HG03060 (cell line): ENCODE data around the gene IGF2.

ENCODE experiments used
- ATAC-seq: cut with Tn5 transposase; IDR thresholded peaks from one replicate; pipeline ENCODE4 v1.9.1; 2021; ENCODE audit warnings: low read depth, moderate number of reproducible peaks; ENCODE audit not compliant: unreplicated experiment

Gene IGF2

DNA sequence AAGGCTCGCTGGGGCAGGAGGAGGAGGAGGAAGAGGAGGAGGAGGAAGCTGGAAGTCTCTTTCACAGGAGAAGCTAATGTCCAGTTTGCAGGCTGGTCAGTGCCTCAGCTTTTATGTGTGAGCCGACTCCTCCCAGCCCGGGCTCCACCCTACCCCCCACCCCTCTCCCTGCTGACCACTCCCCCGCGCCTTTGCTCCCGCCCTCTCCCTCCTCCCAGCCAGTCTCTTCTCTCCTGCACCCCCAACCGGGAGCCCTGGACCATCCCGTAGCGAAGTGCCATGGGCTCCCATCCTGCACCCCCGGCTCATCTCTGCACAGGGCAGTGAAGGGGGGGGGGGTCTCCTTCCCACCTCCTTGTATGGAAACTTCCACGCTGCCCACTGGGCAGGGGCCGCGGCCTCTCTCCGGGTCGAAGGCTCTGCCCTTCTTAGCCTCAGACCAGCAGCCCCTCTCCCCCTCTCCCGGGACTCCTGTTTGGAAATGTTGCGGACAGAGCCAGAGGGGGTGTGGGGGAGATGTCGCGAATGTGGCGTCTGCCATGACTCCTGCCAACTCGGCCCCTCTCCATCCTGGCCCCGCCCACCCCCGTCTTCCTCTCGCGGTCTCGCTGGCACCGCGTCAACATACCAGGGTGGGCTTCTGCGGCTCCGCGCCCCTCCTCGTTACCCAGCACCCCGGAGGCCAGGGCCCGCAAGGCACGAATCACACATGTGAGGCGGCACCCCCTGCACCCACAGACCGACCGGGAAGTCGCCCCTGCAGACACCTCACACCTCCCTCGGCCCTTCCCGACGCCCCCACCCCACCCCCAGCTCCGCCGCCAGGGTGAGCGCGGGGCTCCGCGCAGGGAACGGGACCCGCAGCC, 1.8 kb downstream of the IGF2 start:
- no peak for ATAC-seq

DNA sequence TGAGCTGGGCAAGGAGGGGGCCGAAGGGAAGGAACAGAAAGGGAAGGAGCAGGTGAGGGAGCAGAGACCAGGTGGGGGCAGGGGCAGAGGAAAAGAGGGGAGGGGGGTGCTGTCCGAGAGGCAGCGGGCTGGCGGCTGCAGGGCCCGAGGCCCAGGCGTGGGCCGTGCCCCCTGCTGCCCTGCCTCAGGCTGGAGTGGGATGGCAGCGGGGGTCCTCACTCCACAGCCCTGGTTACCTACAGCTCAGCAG, 2.3 kb downstream of the IGF2 start:
- no peak for ATAC-seq

- ATAC-seq = no peak
Observed at GRCh38 chr11:2136209-2136951, 2.8 kb downstream of the IGF2 start.

DNA sequence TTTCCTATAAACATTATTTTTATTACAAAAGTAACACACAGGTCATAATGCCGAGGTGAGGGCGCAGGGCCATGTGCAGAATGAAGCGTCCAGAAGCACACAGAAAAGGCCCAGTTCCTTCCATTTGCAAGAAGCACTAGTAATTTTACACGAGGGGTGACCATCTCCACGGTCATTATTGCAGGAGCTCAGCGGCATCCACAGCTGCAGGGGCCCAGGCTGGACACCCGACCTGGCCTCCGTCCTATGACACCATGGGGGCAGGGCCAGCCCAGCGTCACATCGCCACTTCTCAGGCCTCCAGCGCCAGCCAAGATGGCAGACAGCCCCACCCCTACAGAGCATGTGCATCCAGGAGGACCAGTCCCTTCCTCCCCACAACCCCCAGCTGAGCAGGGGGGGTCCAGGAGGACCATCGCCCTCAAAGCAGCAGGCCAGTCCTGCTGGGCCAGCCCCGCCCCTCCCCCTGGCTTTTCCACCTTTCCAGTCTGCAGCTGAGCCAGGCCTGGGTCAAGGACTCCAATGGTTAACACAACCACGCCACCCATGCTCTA, 3.5 kb downstream of the IGF2 start:
- ATAC-seq = no peak

GRCh38 chr11:2135018-2135569, 4.1 kb downstream of the IGF2 start:
- no peak for ATAC-seq

DNA sequence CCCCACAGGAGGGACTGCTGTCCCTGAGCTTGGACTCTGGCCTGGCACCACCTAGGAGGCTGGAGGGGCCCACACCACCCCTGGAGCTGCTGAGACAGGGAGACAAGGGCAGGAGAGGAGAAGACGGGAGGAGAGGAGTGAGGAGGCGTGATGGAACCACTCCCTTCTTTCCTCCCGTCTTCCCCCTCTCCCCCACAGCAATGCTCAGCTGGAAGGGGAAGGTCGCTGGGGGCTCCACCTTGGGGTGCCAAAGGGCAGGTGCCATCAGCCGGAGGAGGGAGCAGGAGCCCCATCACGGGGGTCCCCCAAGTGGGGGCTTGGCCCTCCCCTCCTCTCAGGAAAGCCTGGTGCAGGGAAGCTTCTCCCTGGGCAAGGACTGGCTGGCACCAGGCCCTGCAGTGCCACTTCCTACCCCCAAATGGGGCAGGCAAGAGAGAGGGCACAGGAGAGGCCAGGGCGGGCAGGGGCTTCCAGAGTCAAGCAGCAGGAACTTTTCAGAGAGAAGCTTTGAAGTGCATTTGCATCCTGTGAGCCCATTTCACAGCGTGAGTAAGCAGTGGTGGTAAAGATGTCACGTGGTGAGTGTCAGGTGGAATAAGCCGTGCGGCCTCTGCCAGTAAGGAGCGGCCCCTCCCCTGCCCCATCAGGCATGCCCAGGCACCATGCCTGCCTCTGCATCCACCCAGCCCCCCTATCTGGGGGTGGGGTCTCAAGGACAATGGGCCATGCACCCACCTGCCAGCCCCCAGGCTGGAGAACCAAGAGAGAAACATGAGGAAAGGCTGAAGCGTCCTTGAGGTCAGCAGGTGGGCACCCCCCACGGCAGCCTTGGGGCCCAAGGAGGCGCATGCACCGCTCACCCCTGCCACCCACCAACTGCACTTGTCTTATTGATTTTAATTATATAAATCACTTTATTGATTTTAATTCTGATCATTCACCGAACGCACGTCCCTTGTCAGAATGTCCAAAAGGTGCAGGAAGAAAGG, 4.9 kb downstream of the IGF2 start:
- ATAC-seq = no peak

DNA sequence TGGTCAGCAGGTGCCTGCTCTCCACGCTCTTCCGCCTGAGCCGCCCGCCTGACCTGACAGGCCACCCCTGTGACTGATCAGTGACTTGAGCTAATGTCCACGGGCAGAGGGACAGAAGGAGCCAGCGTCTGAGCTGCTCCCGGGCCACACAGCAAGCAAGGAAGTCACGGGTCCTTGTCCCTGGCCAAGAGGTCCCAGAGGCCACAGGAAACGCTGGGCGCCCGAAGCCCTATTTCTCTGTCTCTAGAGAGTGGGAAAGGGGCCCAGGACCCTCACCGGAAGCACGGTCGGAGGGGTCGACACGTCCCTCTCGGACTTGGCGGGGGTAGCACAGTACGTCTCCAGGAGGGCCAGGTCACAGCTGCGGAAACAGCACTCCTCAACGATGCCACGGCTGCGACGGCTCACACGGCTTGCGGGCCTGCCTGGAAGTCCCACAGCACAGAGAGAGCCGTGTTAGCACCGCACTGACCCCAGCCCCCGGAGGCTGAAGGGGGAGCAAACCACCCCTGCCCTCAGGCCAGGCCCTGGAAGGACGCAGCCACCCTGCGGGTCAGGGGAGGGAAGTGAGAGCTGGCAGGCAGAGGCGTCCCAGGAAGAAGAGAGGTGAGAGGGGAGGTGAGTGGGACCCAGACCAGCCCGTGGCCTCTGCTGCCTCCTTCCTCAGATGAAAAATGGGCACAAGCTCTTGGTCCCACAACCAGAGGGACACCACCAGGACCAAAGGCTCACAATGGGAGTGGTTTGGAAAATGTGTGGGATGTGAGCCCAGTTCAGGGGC, 5.8 kb downstream of the IGF2 start:
- ATAC-seq = no peak

DNA sequence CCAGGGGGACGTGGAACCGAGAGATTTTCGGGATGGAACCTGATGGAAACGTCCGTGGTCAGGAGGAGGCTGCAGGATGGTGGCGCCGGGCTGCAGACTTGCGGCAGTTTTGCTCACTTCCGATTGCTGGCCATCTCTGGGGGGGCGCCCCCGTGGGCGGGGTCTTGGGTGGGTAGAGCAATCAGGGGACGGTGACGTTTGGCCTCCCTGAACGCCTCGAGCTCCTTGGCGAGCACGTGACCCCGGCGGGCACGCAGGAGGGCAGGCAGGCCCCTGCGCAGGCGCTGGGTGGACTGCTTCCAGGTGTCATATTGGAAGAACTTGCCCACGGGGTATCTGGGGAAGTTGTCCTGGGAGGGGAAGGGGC, 6.3 kb downstream of the IGF2 start:
- no peak for ATAC-seq

GRCh38 chr11:2132246-2132645, 6.9 kb downstream of the IGF2 start:
- ATAC-seq = no peak

GRCh38 chr11:2131371-2132236, 7.6 kb downstream of the IGF2 start:
- ATAC-seq = no peak

GRCh38 chr11:2130881-2131352, 8.3 kb downstream of the IGF2 start:
- ATAC-seq = no peak

DNA sequence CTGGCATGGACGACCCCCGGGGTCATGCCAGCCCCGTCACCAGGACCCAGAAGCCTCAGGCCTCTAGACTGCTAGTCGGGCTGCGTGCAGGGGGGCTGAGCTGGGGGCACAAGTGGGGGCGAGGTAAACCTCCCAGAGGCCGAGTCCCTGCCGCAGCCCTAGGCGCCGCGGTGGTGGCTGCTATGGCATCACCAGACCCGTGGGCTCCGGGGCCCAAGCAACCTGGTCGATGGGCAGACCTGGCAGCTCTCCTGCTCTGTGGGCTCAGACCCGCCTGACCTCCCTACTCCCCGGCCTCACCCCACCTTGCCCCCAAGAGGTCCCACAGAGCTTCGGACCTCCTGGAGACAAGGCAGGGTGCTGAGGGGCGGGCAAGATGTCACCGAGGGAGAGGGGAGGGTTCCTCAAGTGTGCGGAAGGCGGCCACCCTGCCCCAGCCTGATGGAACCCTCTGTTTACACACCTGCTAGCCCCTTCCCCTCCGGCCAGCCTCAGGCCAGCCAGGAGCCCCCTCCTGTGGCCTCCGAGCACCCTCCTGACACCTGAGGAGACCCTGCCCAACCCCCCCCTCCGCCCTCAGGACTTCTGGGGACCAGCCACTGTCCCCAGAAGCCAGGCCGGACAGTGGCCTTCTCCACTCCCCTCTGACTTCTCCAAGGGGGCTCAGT, 9.4 kb downstream of the IGF2 start:
- ATAC-seq = no peak

GRCh38 chr11:2129308-2129698, 9.9 kb downstream of the IGF2 start:
- no peak for ATAC-seq

GRCh38 chr11:2128511-2129307, 10.5 kb downstream of the IGF2 start:
- no peak for ATAC-seq

- no peak for ATAC-seq
Observed at GRCh38 chr11:2128130-2128510, 11.1 kb downstream of the IGF2 start.

- no peak for ATAC-seq
Observed at GRCh38 chr11:2127482-2128129, 11.6 kb downstream of the IGF2 start.

DNA sequence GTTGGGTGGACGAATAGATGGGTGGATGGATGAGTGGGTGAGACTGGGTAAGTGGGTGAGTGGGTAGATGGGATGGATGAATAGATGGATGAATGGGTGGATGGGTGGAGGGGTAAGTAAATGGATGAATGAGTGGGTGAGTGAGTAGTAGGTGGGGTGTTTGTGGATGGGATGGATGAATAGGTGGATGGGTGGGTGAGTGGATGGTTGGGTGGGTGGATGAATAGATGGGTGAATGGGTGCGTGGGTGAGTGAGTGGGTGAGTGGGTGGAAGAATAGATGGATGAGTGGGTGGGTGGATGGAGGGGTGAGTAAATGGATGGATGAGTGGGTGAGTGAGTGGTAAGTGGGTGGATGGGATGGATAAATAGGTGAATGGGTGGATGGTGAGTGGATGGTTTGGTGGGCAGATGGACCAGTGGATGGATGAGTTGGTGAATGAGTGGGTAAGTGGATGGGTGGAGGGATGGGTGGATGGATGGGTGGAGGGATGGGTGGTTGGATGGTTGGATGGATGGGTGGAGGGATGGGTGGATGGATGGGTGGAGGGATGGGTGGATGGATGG, 12.6 kb downstream of the IGF2 start:
- no peak for ATAC-seq
